SK-N-MC (cell line): ENCODE data around the gene LRRN1.

ENCODE experiments used
- EZH2 ChIP-seq: fragments of 200-600 bp; sonication (generic); IDR thresholded peaks from one replicate; pipeline ENCODE4 v1.6.1; 2017; ENCODE audit warnings: antibody characterized with exemption
- POLR2AphosphoS5 ChIP-seq: IDR thresholded peaks from 2 replicates; pipeline ENCODE4 v1.6.1; 2012; ENCODE audit warnings: mild to moderate bottlenecking, low read depth, low read length, borderline replicate concordance

DNA sequence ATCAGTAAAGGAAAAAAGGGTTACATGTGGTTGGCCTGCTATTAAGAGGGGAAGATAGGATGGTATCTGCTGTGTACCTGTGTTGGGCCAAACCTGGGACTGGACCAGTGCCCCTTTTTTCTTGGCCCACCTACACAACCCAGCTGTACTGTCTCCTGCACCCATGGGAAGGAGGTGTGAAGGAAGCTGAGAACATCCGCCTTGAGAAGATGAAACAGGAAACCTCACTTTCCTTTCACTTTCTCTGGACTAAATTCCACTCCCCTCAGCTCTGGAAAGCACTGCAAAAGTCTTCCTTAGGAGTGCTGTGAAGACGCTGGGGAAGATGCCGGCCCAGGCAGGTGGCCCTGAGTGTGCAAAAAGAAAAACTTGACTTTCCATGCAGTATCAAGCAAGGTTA, 37.6 kb downstream of the LRRN1 start:
- TF ChIP-seq EZH2 (no peak), POLR2AphosphoS5 (no peak)
